Transverse colon (tissue), 4 donors: Measurements from ENCODE around the gene PITPNM2.

ENCODE experiments used
- POLR2AphosphoS5 ChIP-seq, 3 donors: sonication (generic); formaldehyde crosslinking; IDR thresholded peaks; one replicate each; pipeline ENCODE4 v1.6.1; 2016; ENCODE audit warnings: antibody characterized with exemption in 3 of 3
- TF ChIP-seq, protein P1 (sequence below), 5 experiments: fragments of 200-600 bp in 3 of 5; fragments of 450-650 bp in 2 of 5; sonication (generic) in 3 of 5; IDR thresholded peaks; 1 replicate in 2 of 5; 2 replicates in 3 of 5; pipeline ENCODE4 v1.5.1; 2016 to 2017; ENCODE audit warnings: antibody characterized with exemption in 5 of 5, inconsistent platforms in 3 of 5, mild to moderate bottlenecking in 2 of 5, moderate library complexity in 1 of 5

DNA sequence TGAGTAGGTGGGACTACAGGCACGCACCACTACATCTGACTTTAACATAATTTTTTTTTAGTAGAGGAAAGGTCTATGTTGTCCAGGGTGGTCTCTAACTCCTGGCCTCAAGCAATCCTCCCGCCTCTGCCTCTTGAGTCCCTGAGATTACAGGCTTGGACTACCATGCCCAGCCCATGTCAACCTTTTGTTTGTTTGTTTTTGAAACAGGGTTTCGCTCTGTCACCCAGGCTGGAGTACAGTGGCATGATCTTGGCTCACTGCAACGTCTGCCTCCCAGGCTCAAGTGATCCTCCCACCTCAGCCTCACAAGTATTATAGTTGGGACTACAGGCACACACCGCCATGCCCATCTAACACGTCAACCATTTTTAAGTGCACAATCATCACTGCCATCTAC lies 29.2 kb downstream of the PITPNM2 start:
- TF ChIP-seq, protein P1, sequence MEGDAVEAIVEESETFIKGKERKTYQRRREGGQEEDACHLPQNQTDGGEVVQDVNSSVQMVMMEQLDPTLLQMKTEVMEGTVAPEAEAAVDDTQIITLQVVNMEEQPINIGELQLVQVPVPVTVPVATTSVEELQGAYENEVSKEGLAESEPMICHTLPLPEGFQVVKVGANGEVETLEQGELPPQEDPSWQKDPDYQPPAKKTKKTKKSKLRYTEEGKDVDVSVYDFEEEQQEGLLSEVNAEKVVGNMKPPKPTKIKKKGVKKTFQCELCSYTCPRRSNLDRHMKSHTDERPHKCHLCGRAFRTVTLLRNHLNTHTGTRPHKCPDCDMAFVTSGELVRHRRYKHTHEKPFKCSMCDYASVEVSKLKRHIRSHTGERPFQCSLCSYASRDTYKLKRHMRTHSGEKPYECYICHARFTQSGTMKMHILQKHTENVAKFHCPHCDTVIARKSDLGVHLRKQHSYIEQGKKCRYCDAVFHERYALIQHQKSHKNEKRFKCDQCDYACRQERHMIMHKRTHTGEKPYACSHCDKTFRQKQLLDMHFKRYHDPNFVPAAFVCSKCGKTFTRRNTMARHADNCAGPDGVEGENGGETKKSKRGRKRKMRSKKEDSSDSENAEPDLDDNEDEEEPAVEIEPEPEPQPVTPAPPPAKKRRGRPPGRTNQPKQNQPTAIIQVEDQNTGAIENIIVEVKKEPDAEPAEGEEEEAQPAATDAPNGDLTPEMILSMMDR (IDR thresholded peaks at IDR 0.05) = no peak
- no peak for TF ChIP-seq POLR2AphosphoS5 (IDR thresholded peaks at IDR 0.05)
